Loucy (cell line): Measurements from ENCODE around the gene LYRM4.

Experiments used
- H2AFZ ChIP-seq: fragments of 200-600 bp; sonication (generic); 2 replicates; pipeline ENCODE4 v1.6.0; 2016; ENCODE audit warnings: antibody characterized with exemption, mild to moderate bottlenecking, low read length, moderate library complexity
- H3F3A ChIP-seq: fragments of 200-600 bp; 2 replicates; pipeline ENCODE4 v1.6.0; 2016; ENCODE audit warnings: antibody characterized with exemption, low read depth, mild to moderate bottlenecking
- H3K27me3 ChIP-seq: fragments of 200-600 bp; sonication (generic); 2 replicates; pipeline ENCODE4 v1.6.1; 2014; ENCODE audit warnings: low read length, mild to moderate bottlenecking; ENCODE audit not compliant: insufficient read depth, poor library complexity, severe bottlenecking
- H3K36me3 ChIP-seq: fragments of 200-600 bp; sonication (generic); 2 replicates; pipeline ENCODE4 v1.6.1; 2016; ENCODE audit warnings: low read length; ENCODE audit not compliant: insufficient read depth
- H3K4me1 ChIP-seq: fragments of 200-600 bp; sonication (generic); 2 replicates; pipeline ENCODE4 v1.5.1; 2014; ENCODE audit warnings: low read length, mild to moderate bottlenecking; ENCODE audit not compliant: insufficient read depth, poor library complexity, severe bottlenecking
- H3K4me2 ChIP-seq: fragments of 200-600 bp; sonication (generic); 2 replicates; pipeline ENCODE4 v1.6.0; 2014; ENCODE audit warnings: antibody characterized with exemption, low read length, low read depth, mild to moderate bottlenecking; ENCODE audit not compliant: poor library complexity, severe bottlenecking
- H3K4me3 ChIP-seq: fragments of 200-600 bp; sonication (generic); 2 replicates; pipeline ENCODE4 v1.5.1; 2014; ENCODE audit warnings: low read length, mild to moderate bottlenecking, mixed read lengths; ENCODE audit not compliant: poor library complexity, severe bottlenecking
- H3K79me2 ChIP-seq: fragments of 200-600 bp; sonication (generic); 2 replicates; pipeline ENCODE4 v1.6.1; 2014; ENCODE audit warnings: low read length; ENCODE audit not compliant: insufficient read depth
- H3K9ac ChIP-seq: fragments of 200-600 bp; sonication (generic); 2 replicates; pipeline ENCODE4 v1.6.0; 2014; ENCODE audit warnings: mild to moderate bottlenecking, low read depth, low read length, moderate library complexity; ENCODE audit not compliant: poor library complexity, severe bottlenecking
- H3K9me2 ChIP-seq: fragments of 200-600 bp; sonication (generic); replicated peaks from 2 replicates; pipeline ENCODE4 v1.6.1; 2016; ENCODE audit warnings: low read depth, low read length, mixed read lengths
- H3K9me3 ChIP-seq: fragments of 200-600 bp; sonication (generic); 2 replicates; pipeline ENCODE4 v1.6.1; 2014; ENCODE audit warnings: mild to moderate bottlenecking, antibody characterized with exemption, low read length, low read depth; ENCODE audit not compliant: insufficient read depth
- H4K20me1 ChIP-seq: fragments of 200-600 bp; sonication (generic); 2 replicates; pipeline ENCODE4 v1.6.0; 2014; ENCODE audit warnings: antibody characterized with exemption, low read length, mild to moderate bottlenecking; ENCODE audit not compliant: insufficient read depth, poor library complexity, severe bottlenecking
- CTCF ChIP-seq: fragments of 200-600 bp; sonication (generic); conservative IDR thresholded peaks from 2 replicates; pipeline ENCODE4 v1.5.1; 2014; ENCODE audit warnings: mild to moderate bottlenecking, antibody characterized with exemption, low read length
- EZH2phosphoT487 ChIP-seq: fragments of 200-600 bp; IDR thresholded peaks from 2 replicates; pipeline ENCODE4 v1.6.1; 2018; ENCODE audit warnings: antibody characterized with exemption, mild to moderate bottlenecking, moderate library complexity, borderline replicate concordance

Gene LYRM4

GRCh38 chr6:5124526-5124925 lies 136.2 kb downstream of the LYRM4 start:
- Histone ChIP-seq H3K79me2 (no peaks in the 10 kb centered on the region), H4K20me1 (no peaks in the 10 kb centered on the region), H3K9me2 (no peaks in the 10 kb centered on the region), H3K27me3 (no peaks in the 10 kb centered on the region), H3K4me1 (peaks cover 13% of the 10 kb centered on the region), H3K4me3 (no peak overlapping the region), H2AFZ (no peak overlapping the region), H3K9me3 (no peaks in the 10 kb centered on the region), H3F3A (no peaks in the 10 kb centered on the region), H3K4me2 (no peak overlapping the region), H3K9ac (no peak overlapping the region), H3K36me3 (no peaks in the 10 kb centered on the region)
- TF ChIP-seq EZH2phosphoT487: no peak

GRCh38 chr6:5123296-5124143 lies 137.2 kb downstream of the LYRM4 start:
- no peaks in the 10 kb centered on the region for H3K36me3 ChIP-seq
- H3K9me2 ChIP-seq: no peaks in the 10 kb centered on the region
- H3K4me2 ChIP-seq: no peak overlapping the region
- no peak overlapping the region for H3K9ac ChIP-seq
- no peaks in the 10 kb centered on the region for H4K20me1 ChIP-seq
- H3K9me3 ChIP-seq: no peaks in the 10 kb centered on the region
- no peak overlapping the region for H3K4me3 ChIP-seq
- TF ChIP-seq EZH2phosphoT487: no peak
- no peak for TF ChIP-seq CTCF
- no peaks in the 10 kb centered on the region for H3F3A ChIP-seq
- peaks cover 9% of the 10 kb centered on the region for H3K4me1 ChIP-seq
- no peaks in the 10 kb centered on the region for H3K79me2 ChIP-seq
- H2AFZ ChIP-seq: no peak overlapping the region
- no peaks in the 10 kb centered on the region for H3K27me3 ChIP-seq

- no peaks in the 10 kb centered on the region for H3K27me3 ChIP-seq
- H4K20me1 ChIP-seq: no peaks in the 10 kb centered on the region
- H3K4me1 ChIP-seq: peaks cover under 1% of the 10 kb centered on the region
- no peak overlapping the region for H3K9ac ChIP-seq
- no peak overlapping the region for H3K4me2 ChIP-seq
- no peaks in the 10 kb centered on the region for H3K36me3 ChIP-seq
- no peaks in the 10 kb centered on the region for H3F3A ChIP-seq
- no peak overlapping the region for H3K4me3 ChIP-seq
- TF ChIP-seq EZH2phosphoT487 (no peak), CTCF (no peak)
- no peak overlapping the region for H2AFZ ChIP-seq
- no peaks in the 10 kb centered on the region for H3K79me2 ChIP-seq
- H3K9me3 ChIP-seq: no peaks in the 10 kb centered on the region
- no peaks in the 10 kb centered on the region for H3K9me2 ChIP-seq
Observed at GRCh38 chr6:5122504-5123112, 138.1 kb downstream of the LYRM4 start.
